Thoracic aorta (tissue), 2 donors: Measurements from ENCODE around the gene BSDC1. TPM values are rescaled to one million over a fixed set of nuclear protein-coding genes. Genes with fewer than 3 reads are reported as not detected.

Source experiments
- ATAC-seq: fragments of 150-250 bp; one replicate; pipeline ENCODE4 v1.8.0; 2017; ENCODE audit warnings: low read depth; ENCODE audit not compliant: insufficient number of reproducible peaks, low FRiP score
- DNase-seq: peaks from one replicate; pipeline ENCODE4 v3.0.0-alpha.2; 2020; ENCODE audit warnings: low spot score
- H3K27ac ChIP-seq, 2 donors: fragments of 200-600 bp; sonication (generic); 1 replicate in 1 of 2; 2 replicates in 1 of 2; pipeline ENCODE4 v1.5.1; 2016; ENCODE audit warnings: mild to moderate bottlenecking in 2 of 2, moderate library complexity in 2 of 2
- H3K27me3 ChIP-seq: fragments of 200-600 bp; sonication (generic); replicated peaks from 2 replicates; pipeline ENCODE4 v1.6.0; 2016; ENCODE audit warnings: mild to moderate bottlenecking; ENCODE audit not compliant: insufficient read depth
- H3K36me3 ChIP-seq: fragments of 200-600 bp; sonication (generic); one replicate; pipeline ENCODE4 v1.5.1; 2016
- H3K4me1 ChIP-seq, 2 donors: fragments of 200-600 bp; sonication (generic); 1 replicate in 1 of 2; 2 replicates in 1 of 2; pipeline versions ENCODE4 v1.5.1 to v1.6.0; 2016; ENCODE audit warnings: low read depth in 2 of 2, mild to moderate bottlenecking in 1 of 2; ENCODE audit not compliant: control insufficient read depth in 1 of 2
- H3K4me3 ChIP-seq: fragments of 200-600 bp; sonication (generic); 2 replicates; pipeline ENCODE4 v1.5.1; 2016; ENCODE audit warnings: mild to moderate bottlenecking
- H3K9me3 ChIP-seq: fragments of 200-600 bp; sonication (generic); 2 replicates; pipeline ENCODE4 v1.5.1; 2016
- total RNA-seq, 2 donors: library from RNA; depleted of rRNA; stranded (reverse); fragments of >200 nt; gene quantifications; one replicate each; pipeline versions ENCODE4 v1.1.0 to v1.2.3, GENCODE V29; 2016
- TF ChIP-seq, protein P1 (sequence below): fragments of 200-600 bp; sonication (generic); IDR thresholded peaks from one replicate; pipeline ENCODE4 v1.5.1; 2019; ENCODE audit warnings: antibody characterized with exemption

Gene BSDC1
- total RNA-seq, 2 donors from 2014 or later: 70.8 to 84.9 TPM

DNA sequence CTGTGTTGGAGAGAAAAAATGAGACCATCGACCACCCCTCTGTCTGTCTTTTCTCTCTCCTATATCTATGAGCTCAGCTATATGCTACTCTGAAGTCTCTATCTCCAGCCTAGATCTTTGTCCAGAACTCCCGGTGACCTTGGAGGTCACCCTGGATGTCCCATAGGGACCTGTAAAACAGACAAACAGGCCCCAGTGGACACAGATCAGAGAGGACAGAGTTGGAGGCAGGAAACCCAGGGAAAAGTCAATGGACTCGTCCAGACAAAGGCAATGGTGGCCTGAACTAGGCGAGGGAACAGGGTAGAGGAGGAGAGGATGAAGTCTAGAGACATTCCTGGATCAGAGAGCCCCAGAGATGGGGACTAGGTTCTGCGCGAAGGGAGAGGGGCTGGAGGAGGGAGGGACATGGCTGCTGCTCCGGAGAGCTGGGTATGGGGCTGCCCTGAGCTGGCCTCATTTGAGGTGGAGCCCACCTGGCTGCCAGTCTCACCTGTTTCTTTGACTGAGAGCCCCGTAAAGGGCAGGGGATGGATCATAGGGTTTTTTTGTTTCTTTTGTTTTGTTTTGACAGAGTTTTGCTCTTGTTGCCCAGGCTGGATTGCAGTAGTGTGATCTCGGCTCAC, 47.6 kb downstream of the BSDC1 start:
- H3K36me3 ChIP-seq: no peaks in the 10 kb centered on the region
- DNase-seq (no peak), ATAC-seq (no peak)
- TF ChIP-seq, protein P1, sequence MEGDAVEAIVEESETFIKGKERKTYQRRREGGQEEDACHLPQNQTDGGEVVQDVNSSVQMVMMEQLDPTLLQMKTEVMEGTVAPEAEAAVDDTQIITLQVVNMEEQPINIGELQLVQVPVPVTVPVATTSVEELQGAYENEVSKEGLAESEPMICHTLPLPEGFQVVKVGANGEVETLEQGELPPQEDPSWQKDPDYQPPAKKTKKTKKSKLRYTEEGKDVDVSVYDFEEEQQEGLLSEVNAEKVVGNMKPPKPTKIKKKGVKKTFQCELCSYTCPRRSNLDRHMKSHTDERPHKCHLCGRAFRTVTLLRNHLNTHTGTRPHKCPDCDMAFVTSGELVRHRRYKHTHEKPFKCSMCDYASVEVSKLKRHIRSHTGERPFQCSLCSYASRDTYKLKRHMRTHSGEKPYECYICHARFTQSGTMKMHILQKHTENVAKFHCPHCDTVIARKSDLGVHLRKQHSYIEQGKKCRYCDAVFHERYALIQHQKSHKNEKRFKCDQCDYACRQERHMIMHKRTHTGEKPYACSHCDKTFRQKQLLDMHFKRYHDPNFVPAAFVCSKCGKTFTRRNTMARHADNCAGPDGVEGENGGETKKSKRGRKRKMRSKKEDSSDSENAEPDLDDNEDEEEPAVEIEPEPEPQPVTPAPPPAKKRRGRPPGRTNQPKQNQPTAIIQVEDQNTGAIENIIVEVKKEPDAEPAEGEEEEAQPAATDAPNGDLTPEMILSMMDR: no peak
- H3K27ac ChIP-seq: no peak overlapping the region
- no peak overlapping the region for H3K4me3 ChIP-seq
- H3K27me3 ChIP-seq: no peaks in the 10 kb centered on the region
- no peaks in the 10 kb centered on the region for H3K9me3 ChIP-seq
- H3K4me1 ChIP-seq: peaks cover 0 to 4% of the 10 kb centered on the region in 2 donors

DNA sequence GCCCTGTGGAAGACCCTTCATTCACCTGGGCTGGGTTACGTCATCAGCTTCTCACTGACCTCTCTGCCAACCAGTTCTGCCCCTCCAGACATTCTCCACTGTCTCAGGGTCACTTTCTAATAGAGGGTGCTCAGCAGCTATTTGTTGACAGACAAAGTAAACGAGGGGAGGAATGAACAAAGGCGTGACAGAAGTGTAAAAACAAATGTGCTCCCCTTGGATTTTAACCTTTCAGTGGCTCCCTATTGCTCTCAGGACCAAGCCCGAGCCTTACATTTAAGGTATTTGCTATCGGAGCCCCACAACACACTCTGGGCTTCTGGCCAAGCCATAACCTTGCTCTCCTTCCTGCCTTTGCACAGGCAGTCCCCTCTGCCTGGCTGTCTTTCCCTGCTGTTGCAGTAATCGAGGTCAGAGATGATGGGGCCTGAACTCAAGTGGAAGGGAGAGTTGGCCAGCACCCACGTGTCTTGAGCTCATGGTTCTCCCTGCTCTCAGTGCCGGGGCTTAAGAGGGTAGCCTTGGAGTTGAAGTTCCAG, 48.9 kb downstream of the BSDC1 start:
- H3K36me3 ChIP-seq: no peaks in the 10 kb centered on the region
- DNase-seq (no peak), ATAC-seq (no peak)
- no peaks in the 10 kb centered on the region for H3K27me3 ChIP-seq
- H3K27ac ChIP-seq: no peak overlapping the region
- H3K9me3 ChIP-seq: no peaks in the 10 kb centered on the region
- H3K4me3 ChIP-seq: no peak overlapping the region
- TF ChIP-seq, protein P1: no peak
- no peaks in the 10 kb centered on the region for H3K4me1 ChIP-seq

DNA sequence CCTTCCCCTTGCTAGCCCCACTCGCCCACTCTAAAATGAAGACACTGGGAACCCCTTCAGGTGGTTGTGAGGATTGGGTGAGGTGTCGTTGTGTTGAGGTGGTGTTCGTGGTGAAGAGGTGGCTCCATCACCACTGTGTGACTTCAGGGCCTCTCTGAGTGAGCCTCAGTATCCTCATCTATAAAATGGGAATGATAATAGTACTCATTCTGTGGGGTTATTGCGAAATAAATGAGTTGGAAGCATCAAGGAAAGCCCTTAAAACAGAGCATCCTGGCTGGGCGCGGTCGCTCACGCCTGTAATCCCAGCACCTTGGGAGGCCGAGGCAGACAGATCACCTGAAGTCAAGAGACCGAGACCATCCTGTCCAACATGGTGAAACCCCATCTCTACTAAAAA, 51.5 kb downstream of the BSDC1 start:
- no peaks in the 10 kb centered on the region for H3K36me3 ChIP-seq
- DNase-seq: no peak
- ATAC-seq: no peak
- no peak overlapping the region for H3K4me3 ChIP-seq
- TF ChIP-seq, protein P1: no peak
- H3K27ac ChIP-seq: no peak overlapping the region
- no peaks in the 10 kb centered on the region for H3K9me3 ChIP-seq
- no peaks in the 10 kb centered on the region for H3K4me1 ChIP-seq
- H3K27me3 ChIP-seq: no peaks in the 10 kb centered on the region

DNA sequence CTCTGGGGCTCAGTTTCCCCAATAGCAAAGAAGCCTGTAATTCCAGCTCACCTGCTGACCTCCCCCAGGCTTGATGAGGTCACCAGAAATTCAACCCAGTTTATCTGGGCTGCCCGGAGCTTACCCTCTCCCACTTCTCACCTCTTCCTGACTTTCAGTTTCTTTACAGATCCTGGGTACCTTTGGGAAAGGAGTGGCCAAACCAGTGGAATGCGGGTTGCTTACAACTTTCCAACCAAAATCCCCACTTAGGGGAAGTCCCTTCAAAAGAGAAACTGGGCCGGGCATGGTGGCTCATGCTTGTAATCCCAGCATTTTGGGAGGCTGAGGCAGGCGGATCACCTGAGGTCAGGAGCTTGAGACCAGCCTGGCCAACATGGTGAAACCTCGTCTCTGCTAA, 52.3 kb downstream of the BSDC1 start:
- no peaks in the 10 kb centered on the region for H3K4me1 ChIP-seq
- H3K27me3 ChIP-seq: no peaks in the 10 kb centered on the region
- H3K4me3 ChIP-seq: no peak overlapping the region
- H3K36me3 ChIP-seq: no peaks in the 10 kb centered on the region
- no peaks in the 10 kb centered on the region for H3K9me3 ChIP-seq
- ATAC-seq (no peak), DNase-seq (no peak)
- TF ChIP-seq, protein P1: no peak
- H3K27ac ChIP-seq: no peak overlapping the region

DNA sequence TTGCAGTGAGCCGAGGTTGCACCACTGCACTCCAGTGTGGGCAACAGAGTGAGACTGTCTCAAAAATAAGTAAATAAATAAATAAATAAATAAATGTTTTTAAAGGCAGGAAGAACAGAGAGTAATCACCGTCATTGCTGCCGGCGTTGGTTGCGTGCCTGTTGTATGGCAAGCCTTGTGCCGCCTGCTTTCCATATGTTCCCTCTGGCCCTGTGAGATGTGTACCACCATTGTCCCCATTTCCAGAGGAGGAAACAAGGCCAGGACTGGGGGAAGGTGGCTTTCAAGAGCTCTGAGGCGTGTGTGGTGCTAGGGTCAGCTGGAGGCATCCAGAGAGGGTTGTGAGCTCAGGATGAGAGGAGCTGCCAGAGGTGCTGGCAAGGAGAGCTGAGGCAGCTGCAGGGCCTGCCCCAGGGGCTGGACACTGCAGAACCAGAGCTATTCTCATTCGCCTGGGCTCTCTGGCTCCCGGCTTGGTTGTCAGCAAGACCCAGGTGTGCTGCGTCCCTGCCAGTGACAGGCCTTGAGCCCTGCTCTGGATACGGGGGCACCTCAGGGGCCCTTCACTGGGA, 53.0 kb downstream of the BSDC1 start:
- Histone ChIP-seq H3K4me3 (no peak overlapping the region), H3K4me1 (peaks cover 0 to 4% of the 10 kb centered on the region in 2 donors), H3K9me3 (no peaks in the 10 kb centered on the region), H3K27me3 (no peaks in the 10 kb centered on the region), H3K36me3 (no peaks in the 10 kb centered on the region), H3K27ac (no peak overlapping the region)
- TF ChIP-seq, protein P1: no peak
- ATAC-seq (no peak), DNase-seq (no peak)
